HUES6 (cell line): ENCODE data around the gene GOLGA6D.
"Not testable (repeated sequence)": the region's sequence is repeated elsewhere in the genome, so short reads cannot be mapped to it uniquely, and the experiment has no call there.

ENCODE experiments used
- H3K27ac ChIP-seq: 2 replicates; pipeline ENCODE4 v1.7.0; 2013; ENCODE audit warnings: low read depth, mild to moderate bottlenecking, low read length, inconsistent platforms
- H3K27me3 ChIP-seq: 2 replicates; pipeline ENCODE4 v1.6.1; 2013; ENCODE audit warnings: low read length; ENCODE audit not compliant: control insufficient read depth, insufficient read depth
- H3K36me3 ChIP-seq: 2 replicates; pipeline ENCODE4 v1.6.1; 2013; ENCODE audit warnings: low read length; ENCODE audit not compliant: control insufficient read depth, insufficient read depth
- H3K4me1 ChIP-seq: 2 replicates; pipeline ENCODE4 v1.6.1; 2013; ENCODE audit warnings: low read length; ENCODE audit not compliant: control insufficient read depth, insufficient read depth
- H3K4me3 ChIP-seq: 2 replicates; pipeline ENCODE4 v1.5.1; 2013; ENCODE audit warnings: low read depth, low read length
- H3K9ac ChIP-seq: one replicate; pipeline ENCODE4 v1.6.1; 2013; ENCODE audit warnings: mild to moderate bottlenecking, low read length
- H3K9me3 ChIP-seq: 2 replicates; pipeline ENCODE4 v1.6.1; 2013; ENCODE audit warnings: low read depth, low read length; ENCODE audit not compliant: control insufficient read depth, insufficient read depth

Gene GOLGA6D

DNA sequence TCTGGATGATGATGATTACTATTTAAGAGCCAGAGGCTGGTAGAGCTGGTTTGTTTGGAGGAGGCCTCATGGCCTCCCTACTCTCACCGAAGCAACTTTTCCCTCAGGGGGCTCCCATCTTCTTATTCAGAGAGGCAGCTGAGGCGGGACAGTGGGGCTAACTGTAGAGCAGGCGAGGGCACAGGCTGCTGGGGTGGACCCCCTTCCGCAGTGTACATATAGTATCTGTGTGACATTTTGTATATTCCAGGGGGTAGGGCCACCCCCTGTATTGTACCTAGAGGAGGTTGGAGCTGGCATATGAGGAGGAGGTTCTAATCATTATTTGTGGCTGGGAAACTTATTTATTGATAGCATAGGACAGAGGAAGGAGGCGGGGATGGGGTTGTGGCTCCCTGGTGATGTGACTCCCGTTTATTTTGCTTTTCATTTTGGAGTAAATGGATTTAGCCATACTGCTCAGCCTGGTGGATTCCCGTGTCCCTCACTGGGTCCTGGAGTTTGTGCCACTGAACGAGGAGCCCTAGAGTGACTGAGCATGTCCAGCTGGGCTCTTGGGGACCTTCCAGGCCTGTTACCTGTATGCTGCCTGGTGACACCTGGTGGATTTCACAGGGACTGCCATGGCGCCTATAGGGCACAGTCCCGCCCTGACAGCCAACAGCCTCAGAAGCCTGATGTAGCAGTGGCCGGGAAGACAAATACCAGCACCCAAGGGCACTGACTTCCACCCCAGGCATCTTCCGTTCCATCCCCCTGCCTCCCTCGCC, 16.1 kb downstream of the GOLGA6D start:
- not testable (repeated sequence) for H3K27ac ChIP-seq, H3K4me1 ChIP-seq, H3K4me3 ChIP-seq, H3K36me3 ChIP-seq, H3K27me3 ChIP-seq, H3K9ac ChIP-seq, H3K9me3 ChIP-seq

DNA sequence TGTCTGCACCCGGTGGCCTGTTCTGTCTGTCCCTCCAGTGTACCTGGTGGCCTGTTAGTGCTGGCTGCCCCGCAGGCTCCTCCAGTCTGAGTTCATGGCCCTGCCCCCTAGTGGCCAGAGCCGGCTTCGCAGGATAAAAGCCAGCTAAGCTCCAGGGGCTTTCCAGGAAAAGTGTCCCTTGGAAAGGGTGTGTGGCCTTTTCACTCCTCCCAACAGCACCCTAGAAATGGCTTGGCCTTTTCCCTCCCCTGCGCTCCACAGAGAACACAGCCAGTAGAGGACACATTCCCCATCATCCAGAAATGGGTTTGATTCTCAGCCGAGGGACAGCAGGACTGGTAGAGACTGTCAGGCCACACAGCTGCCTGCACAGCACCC, 16.7 kb downstream of the GOLGA6D start:
- H3K27ac ChIP-seq, H3K4me1 ChIP-seq, H3K9ac ChIP-seq, H3K36me3 ChIP-seq, H3K9me3 ChIP-seq, H3K4me3 ChIP-seq, H3K27me3 ChIP-seq: not testable (repeated sequence)

DNA sequence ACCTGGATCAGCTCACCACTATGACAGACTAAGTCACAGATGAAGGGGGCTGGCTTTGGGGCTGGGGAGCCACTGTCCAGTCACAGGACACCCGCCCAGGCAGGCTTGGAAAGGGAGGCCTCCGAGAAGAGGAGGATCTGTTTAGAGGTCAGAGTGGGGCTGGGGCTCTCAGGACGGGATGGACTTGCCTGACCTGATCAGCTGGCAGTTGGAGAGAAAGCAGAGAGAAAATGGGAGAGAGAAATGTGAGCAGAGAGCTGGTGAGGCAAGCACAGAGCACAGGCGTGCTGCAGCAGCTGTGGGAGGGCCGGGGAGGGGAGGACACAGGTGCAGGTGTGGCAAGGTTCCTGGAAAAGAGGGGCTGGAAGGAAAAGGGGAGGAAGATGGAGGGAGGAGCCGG, 17.4 kb downstream of the GOLGA6D start:
- not testable (repeated sequence) for H3K27ac ChIP-seq, H3K27me3 ChIP-seq, H3K9me3 ChIP-seq

DNA sequence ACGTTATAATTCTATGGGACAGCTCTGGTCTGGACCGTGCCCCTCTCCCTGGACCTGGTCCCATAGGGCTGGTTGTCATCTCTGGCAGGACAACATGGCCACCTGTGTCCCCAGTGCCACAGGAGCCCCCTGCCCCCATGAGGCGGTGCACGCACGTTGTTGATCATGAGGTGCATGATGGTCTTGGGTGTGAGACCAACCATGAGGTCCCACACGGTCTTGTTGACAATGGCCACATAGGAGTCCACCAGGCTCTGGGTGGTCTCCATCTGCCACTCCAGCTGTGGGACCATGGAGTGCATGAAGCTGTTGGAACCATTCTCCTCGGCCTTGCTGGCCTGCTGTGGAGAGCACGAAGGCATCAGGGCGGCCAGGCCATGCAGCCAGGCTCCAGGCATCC, 19.7 kb downstream of the GOLGA6D start:
- H3K9me3 ChIP-seq: no peaks in the 10 kb centered on the region
- H3K9ac ChIP-seq: no peak overlapping the region
- H3K36me3 ChIP-seq: no peaks in the 10 kb centered on the region

More for the DNA sequence above, 17.4 kb downstream of the GOLGA6D start:
- H3K36me3 ChIP-seq, H3K9ac ChIP-seq, H3K4me1 ChIP-seq, H3K4me3 ChIP-seq: not testable (repeated sequence)

DNA sequence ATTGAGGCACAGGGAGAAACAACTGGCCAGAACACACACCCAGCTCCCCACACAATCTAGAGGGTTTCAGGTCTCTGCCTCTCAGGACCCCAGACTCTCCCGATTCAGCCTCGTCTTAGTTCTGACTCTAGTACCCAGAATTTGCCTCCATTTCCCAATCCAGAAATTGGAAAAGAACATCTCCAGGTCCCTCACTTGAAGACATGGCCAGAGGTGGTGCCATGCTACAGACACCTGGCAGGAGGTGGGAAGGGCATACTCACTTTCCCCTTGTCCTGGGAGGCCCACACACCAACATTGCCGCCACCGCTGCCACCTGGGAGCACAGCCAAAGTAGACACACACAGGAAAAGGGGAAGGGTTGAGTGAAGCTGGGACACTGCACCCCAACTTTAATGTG, 20.1 kb downstream of the GOLGA6D start:
- not testable (repeated sequence) for H3K36me3 ChIP-seq, H3K4me3 ChIP-seq, H3K27me3 ChIP-seq, H3K4me1 ChIP-seq, H3K27ac ChIP-seq, H3K9ac ChIP-seq, H3K9me3 ChIP-seq

More for the DNA sequence above, 19.7 kb downstream of the GOLGA6D start:
- H3K27me3 ChIP-seq: no peaks in the 10 kb centered on the region
- no peaks in the 10 kb centered on the region for H3K4me1 ChIP-seq
- H3K4me3 ChIP-seq: no peak overlapping the region
- H3K27ac ChIP-seq: no peak overlapping the region

DNA sequence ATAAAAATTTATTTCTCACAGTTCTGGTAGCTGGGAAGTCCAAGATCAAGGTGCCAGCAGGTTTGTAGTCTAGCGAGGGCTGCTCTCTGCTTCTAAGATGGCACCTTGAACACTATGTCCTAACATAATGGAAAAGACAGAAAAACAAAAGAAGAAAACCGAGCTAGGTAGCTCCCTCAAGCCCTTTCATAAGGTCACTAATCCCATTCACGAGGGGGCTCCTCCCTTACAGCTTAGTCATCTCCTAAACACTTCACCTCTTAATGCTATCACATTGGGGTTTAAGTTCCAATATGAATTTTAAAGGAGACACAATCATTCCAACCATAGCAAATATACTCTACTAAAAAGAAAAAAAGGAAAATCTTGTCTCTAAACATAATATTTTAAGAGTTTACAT, 23.6 kb downstream of the GOLGA6D start:
- Histone ChIP-seq H3K9me3 (no peaks in the 10 kb centered on the region), H3K27me3 (peaks cover 8% of the 10 kb centered on the region), H3K27ac (no peak overlapping the region), H3K4me1 (no peaks in the 10 kb centered on the region; the same call in 1 of the 2 replicates), H3K36me3 (no peaks in the 10 kb centered on the region), H3K4me3 (no peak overlapping the region), H3K9ac (no peak overlapping the region)

DNA sequence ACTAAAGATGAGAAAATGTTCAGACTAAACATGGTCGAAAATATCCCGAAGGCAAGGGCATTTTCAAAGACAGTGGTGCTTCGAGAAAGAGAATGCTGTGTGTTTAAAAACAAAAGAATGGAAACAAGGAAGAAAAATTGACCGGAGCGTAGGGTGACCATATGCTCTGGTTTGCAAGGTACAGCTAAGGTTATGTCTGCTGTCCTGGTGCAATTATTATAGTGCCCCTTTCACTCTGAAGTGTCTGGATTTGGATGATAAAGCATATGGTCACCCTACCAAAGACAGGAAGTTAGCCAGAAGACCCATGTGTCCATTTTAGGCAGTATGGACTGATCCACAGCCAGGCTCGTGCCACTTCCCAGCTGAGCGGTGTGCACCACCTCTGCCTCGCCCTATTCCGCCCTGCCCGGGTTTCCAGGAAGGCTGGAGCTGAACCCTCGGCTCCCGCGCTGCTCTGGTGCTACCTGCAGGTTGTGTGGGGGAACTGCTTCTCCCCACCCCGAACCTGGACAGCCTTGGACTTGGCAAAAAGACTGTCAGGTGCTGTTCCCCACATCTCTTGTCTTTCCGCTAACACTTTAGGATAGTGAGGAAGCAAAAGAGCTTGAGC, 25.2 kb downstream of the GOLGA6D start:
- Histone ChIP-seq H3K36me3 (no peaks in the 10 kb centered on the region), H3K27me3 (peaks cover 8% of the 10 kb centered on the region), H3K27ac (no peak overlapping the region), H3K4me3 (no peak overlapping the region), H3K4me1 (no peaks in the 10 kb centered on the region; the same call in 1 of the 2 replicates), H3K9me3 (no peaks in the 10 kb centered on the region), H3K9ac (no peak overlapping the region)

DNA sequence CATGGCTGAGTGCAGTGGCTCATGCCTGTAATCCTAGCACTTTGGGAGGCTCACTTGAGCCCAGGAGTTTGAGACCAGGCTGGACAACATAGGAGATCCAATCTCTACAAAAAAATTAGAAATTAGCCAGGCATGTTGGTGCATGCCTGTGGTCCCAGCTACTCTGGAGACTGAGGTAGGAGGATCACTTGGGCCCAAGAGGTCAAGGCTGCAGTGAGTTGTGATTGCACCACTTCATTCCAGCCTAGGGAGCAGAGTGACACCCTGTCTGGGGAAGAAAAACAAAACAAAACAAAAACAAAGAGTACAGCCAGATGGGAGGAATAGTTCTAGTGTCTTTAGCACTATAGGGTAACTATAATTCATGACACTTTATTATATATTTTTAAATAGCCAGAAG, 27.1 kb downstream of the GOLGA6D start:
- Histone ChIP-seq H3K9me3 (no peaks in the 10 kb centered on the region), H3K9ac (no peak overlapping the region), H3K27ac (no peak overlapping the region), H3K4me3 (no peak overlapping the region), H3K4me1 (no peaks in the 10 kb centered on the region; the same call in 1 of the 2 replicates), H3K36me3 (no peaks in the 10 kb centered on the region), H3K27me3 (peaks cover 8% of the 10 kb centered on the region)

DNA sequence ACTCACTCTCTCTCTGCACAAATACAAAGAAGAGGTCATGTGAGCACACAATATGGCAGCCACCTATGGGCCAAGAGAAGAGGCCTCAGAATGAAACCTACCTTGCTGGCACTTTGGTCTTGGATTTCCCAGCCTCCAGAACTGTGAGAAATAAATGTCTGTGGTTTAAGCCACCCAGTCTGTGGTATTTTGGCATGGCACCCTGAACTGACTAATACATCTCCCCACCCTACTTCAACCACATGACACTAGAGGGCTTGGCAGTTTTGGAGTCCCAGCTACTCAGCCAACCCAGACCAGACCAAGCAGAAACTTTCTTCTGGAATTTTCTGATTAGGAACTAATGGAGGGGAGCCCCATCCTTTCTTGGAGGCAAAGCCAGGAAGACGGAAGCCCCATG, 29.9 kb downstream of the GOLGA6D start:
- H3K36me3 ChIP-seq, H3K27me3 ChIP-seq, H3K27ac ChIP-seq, H3K4me1 ChIP-seq, H3K9ac ChIP-seq, H3K9me3 ChIP-seq, H3K4me3 ChIP-seq: not testable (repeated sequence)

DNA sequence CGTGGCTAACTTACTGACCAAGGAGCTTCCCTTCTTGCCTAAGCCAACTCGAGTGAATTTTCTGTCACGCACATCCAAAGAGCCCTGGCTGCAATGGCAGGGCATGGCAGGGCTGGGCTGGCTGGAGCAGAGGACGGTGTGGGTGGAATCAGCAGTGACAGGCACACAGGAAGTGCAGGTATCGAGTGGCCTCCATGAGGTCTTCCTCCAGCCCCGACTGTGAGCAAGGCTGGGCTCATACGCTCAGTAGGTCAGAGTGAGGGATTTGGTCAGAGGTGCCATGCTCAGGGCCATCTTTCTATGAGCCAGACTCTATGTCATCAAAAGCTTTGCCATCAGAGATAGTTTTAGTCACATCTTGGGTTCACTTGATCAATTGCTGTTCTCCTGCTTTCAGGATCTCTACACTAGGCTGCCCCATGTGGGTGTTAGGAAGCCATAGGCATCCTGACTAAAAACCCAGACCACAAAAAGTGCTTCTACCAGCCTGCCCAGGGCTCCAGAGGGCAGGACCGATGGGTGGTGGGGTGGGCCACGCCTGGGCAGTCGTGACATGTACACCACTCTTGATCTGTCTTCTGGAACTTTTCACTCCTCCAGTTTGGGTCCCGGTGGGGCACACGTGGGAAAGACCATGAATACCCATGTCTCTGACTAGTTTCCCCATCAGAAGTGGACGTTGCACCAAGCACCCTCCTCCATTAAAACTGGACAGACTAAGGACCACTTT, 30.6 kb downstream of the GOLGA6D start:
- no peaks in the 10 kb centered on the region for H3K36me3 ChIP-seq
- H3K9ac ChIP-seq: no peak overlapping the region

DNA sequence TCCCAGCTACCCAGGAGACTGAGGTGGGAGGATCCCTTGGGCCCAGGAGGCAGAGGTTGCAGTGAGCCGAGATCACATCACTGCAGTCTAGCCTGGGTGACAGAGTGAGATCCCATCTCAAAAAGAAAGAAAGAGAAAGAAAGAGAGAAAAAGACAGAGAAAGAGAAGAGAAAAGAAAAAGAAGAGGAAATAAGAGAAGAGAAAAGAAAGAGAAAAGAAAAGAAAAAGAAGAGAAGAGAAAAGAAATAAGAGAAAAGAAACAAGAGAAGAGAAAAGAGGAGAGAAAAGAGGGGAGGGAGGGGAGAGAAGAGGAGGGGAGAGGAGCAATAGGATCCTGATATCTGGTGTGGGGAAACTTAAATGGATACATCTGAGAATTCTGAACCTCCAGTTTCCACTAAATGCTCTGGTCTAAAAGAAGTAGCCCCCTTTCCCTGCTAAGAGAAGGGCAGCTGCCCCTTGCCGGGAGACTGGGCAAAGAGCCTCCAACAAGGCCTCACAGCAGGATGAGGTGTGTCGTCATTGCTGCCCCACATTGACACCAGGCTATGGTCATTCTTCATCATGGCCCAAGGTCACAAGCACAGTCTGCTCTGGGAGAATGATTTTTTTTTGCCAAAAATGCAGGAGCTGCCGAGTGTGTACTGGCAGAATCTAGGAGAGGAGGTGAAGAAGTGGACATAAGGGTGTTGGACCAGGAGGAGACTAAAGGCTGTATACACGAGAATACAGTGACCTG, 32.1 kb downstream of the GOLGA6D start:
- Histone ChIP-seq H3K36me3 (no peaks in the 10 kb centered on the region), H3K9me3 (no peaks in the 10 kb centered on the region), H3K27ac (no peak overlapping the region), H3K9ac (no peak overlapping the region), H3K27me3 (no peaks in the 10 kb centered on the region), H3K4me1 (no peaks in the 10 kb centered on the region), H3K4me3 (no peak overlapping the region)

More for the DNA sequence above, 30.6 kb downstream of the GOLGA6D start:
- no peak overlapping the region for H3K27ac ChIP-seq
- no peaks in the 10 kb centered on the region for H3K9me3 ChIP-seq
- peaks cover 3% of the 10 kb centered on the region; the same call in 1 of the 2 replicates for H3K27me3 ChIP-seq
- no peak overlapping the region for H3K4me3 ChIP-seq
- H3K4me1 ChIP-seq: no peaks in the 10 kb centered on the region
